ENCODE results near the gene AFF3.
"Not testable (repeated sequence)": the region's sequence is repeated elsewhere in the genome, so short reads cannot be mapped to it uniquely, and the experiment has no call there.

- TF ChIP-seq CTCF (conservative IDR thresholded peaks at IDR 0.05; ENCODE audit: low read depth, low read length); EZH2 (IDR thresholded peaks at IDR 0.05; ENCODE audit: borderline replicate concordance, low read depth, low read length, poor library complexity, severe bottlenecking): not testable (repeated sequence)
Observed at GRCh38 chr2:99773642-99774041, 368.7 kb downstream of the AFF3 start.

Data from A673 (cell line).